KMS-11 (cell line): ENCODE data around the gene RPS18.
A peak's percentile ranks its signal among the peaks of the same experiment; 100 is the strongest.

Experiments used
- H2AFZ ChIP-seq: fragments of 200-600 bp; sonication (generic); 2 replicates; pipeline ENCODE4 v1.6.1; 2016; ENCODE audit warnings: antibody characterized with exemption, mixed run types, low read depth
- H3K27ac ChIP-seq: fragments of 200-600 bp; sonication (generic); 2 replicates; pipeline ENCODE4 v1.6.1; 2016; ENCODE audit warnings: mild to moderate bottlenecking, mixed run types
- H3K27me3 ChIP-seq: fragments of 200-600 bp; sonication (generic); 2 replicates; pipeline ENCODE4 v1.6.1; 2017; ENCODE audit warnings: mild to moderate bottlenecking, low read depth, mixed run types, moderate library complexity; ENCODE audit not compliant: insufficient read depth
- H3K36me3 ChIP-seq: fragments of 200-600 bp; sonication (generic); 2 replicates; pipeline ENCODE4 v1.6.1; 2017; ENCODE audit warnings: mild to moderate bottlenecking, mixed run types; ENCODE audit not compliant: insufficient read depth
- H3K4me1 ChIP-seq: fragments of 200-600 bp; sonication (generic); 2 replicates; pipeline ENCODE4 v1.6.1; 2016; ENCODE audit warnings: mild to moderate bottlenecking, low read depth, mixed run types; ENCODE audit not compliant: poor library complexity, severe bottlenecking
- H3K4me2 ChIP-seq: fragments of 200-600 bp; sonication (generic); 2 replicates; pipeline ENCODE4 v1.7.0; 2016; ENCODE audit warnings: mild to moderate bottlenecking, mixed run types
- H3K4me3 ChIP-seq: fragments of 200-600 bp; sonication (generic); IDR thresholded peaks from 2 replicates; pipeline ENCODE4 v1.6.1; 2017; ENCODE audit warnings: low read depth, low read length, mixed read lengths; ENCODE audit not compliant: insufficient read depth
- H3K79me2 ChIP-seq: fragments of 200-600 bp; sonication (generic); 2 replicates; pipeline ENCODE4 v1.6.1; 2016; ENCODE audit warnings: low read depth, mixed run types; ENCODE audit not compliant: insufficient read depth
- H3K9ac ChIP-seq: fragments of 200-600 bp; sonication (generic); 2 replicates; pipeline ENCODE4 v1.6.1; 2016; ENCODE audit warnings: mild to moderate bottlenecking, mixed run types
- H4K20me1 ChIP-seq: fragments of 200-600 bp; sonication (generic); 2 replicates; pipeline ENCODE4 v1.6.1; 2016; ENCODE audit warnings: mild to moderate bottlenecking, mixed run types; ENCODE audit not compliant: insufficient read depth
- TF ChIP-seq, protein P1 (sequence below): fragments of 200-600 bp; sonication (generic); conservative IDR thresholded peaks from 2 replicates; pipeline ENCODE4 v1.6.1; 2017; ENCODE audit warnings: low read depth, mild to moderate bottlenecking, antibody characterized with exemption, low read length, moderate library complexity, mixed read lengths

The RPS18 gene

DNA sequence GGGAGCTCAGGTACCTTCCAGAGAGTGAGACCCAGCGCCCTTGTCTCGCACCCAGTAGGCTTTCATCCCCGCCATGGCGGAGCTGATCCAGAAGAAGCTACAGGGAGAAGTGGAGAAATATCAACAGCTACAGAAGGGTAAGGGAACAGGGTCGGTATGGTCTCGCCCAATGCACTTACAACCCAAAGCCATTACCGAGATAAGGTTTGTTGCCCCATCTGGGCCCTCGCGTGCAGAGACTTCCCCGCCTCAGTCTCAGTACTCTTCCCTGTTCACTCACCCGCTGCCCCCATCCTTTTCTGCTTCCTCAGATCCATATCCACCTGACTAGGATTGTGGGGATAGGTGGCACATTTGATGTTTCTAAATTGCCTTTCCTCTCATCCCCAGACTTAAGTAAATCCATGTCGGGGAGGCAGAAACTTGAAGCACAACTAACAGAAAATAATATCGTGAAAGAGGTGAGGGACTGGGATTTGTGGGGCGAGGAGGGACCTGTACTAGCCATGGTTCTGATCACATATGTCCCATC is 18.0 kb downstream of the RPS18 start:
- Histone ChIP-seq H4K20me1 (no peaks in the 10 kb centered on the region), H3K79me2 (peaks cover 23% of the 10 kb centered on the region; the same call in 1 of the 2 replicates), H3K4me2 (peak overlapping the region; percentile 96), H3K4me1 (peaks cover 18% of the 10 kb centered on the region), H2AFZ (peak overlapping the region; percentile 40; the same call in 1 of the 2 replicates), H3K4me3 (peak overlapping the region; percentile 22), H3K27ac (peak overlapping the region; percentile 4; the same call in 1 of the 2 replicates), H3K36me3 (no peaks in the 10 kb centered on the region; the same call in 1 of the 2 replicates), H3K27me3 (no peaks in the 10 kb centered on the region), H3K9ac (peak overlapping the region; percentile 40; the same call in 1 of the 2 replicates)
- TF ChIP-seq, protein P1, sequence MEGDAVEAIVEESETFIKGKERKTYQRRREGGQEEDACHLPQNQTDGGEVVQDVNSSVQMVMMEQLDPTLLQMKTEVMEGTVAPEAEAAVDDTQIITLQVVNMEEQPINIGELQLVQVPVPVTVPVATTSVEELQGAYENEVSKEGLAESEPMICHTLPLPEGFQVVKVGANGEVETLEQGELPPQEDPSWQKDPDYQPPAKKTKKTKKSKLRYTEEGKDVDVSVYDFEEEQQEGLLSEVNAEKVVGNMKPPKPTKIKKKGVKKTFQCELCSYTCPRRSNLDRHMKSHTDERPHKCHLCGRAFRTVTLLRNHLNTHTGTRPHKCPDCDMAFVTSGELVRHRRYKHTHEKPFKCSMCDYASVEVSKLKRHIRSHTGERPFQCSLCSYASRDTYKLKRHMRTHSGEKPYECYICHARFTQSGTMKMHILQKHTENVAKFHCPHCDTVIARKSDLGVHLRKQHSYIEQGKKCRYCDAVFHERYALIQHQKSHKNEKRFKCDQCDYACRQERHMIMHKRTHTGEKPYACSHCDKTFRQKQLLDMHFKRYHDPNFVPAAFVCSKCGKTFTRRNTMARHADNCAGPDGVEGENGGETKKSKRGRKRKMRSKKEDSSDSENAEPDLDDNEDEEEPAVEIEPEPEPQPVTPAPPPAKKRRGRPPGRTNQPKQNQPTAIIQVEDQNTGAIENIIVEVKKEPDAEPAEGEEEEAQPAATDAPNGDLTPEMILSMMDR: no peak

DNA sequence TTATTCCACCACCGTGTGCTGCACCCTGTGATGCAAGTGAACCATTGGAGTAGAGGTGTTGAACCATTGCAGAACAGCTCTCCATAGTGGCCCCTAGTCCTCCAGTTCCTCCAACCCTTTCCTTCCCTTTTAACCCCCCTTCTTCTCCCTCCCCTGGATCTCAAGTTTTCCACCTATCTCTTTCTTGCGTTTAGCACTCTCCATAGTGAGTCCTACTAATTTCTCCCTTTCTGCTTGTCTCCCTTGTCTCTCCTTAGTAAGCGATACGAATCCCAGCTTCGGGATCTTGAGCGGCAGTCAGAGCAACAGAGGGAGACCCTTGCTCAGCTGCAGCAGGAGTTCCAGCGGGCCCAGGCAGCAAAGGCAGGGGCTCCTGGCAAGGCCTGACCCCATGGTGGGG is 18.6 kb downstream of the RPS18 start:
- Histone ChIP-seq H2AFZ (no peak overlapping the region), H3K9ac (no peak overlapping the region; the same call in 1 of the 2 replicates), H3K36me3 (no peaks in the 10 kb centered on the region; the same call in 1 of the 2 replicates), H3K79me2 (peaks cover 23% of the 10 kb centered on the region; the same call in 1 of the 2 replicates), H4K20me1 (no peaks in the 10 kb centered on the region), H3K27ac (no peak overlapping the region), H3K4me2 (peak overlapping the region; percentile 96), H3K27me3 (no peaks in the 10 kb centered on the region), H3K4me3 (no peak overlapping the region), H3K4me1 (peaks cover 18% of the 10 kb centered on the region)
- TF ChIP-seq, protein P1: no peak

DNA sequence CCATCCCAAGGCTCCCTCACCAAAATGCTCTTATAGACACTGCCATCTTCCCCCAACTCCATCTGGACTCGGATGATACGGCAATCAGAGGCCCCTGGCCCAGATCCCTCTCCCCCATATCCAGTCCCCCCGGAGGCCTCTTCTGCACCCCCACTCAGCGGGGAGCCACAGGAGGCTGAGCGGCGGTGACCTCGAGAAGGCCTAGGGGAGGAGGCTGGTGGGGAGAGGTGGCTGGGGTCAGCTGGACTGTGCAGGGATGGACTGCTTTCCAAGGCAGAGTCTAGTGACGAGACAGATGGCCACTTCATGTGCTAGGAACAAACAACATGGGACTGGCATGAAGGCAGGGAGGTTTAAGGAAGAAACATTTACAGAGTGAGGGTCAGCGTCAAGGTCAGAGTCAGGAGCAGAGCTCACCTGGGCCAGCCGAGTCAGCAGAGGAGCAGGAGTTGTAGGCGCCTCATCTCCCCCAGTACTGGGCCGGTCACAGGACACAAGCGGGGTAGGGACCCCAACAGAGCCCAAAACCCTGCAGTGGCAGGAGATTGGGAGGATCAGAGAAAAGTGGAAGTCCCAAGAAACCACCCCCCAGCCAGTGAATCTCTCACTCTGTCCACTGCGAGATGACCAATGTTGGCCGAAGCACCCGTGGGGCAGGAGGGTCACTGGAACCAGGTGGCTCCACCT is 21.3 kb downstream of the RPS18 start:
- H3K4me1 ChIP-seq: peaks cover 19% of the 10 kb centered on the region
- H3K9ac ChIP-seq: no peak overlapping the region
- H3K27ac ChIP-seq: no peak overlapping the region
- no peaks in the 10 kb centered on the region for H3K36me3 ChIP-seq
- no peaks in the 10 kb centered on the region for H4K20me1 ChIP-seq
- no peak overlapping the region for H3K4me2 ChIP-seq
- no peaks in the 10 kb centered on the region for H3K27me3 ChIP-seq
- no peak overlapping the region for H3K4me3 ChIP-seq
- H2AFZ ChIP-seq: no peak overlapping the region
- TF ChIP-seq, protein P1: no peak
- H3K79me2 ChIP-seq: peaks cover 18% of the 10 kb centered on the region; the same call in 1 of the 2 replicates

DNA sequence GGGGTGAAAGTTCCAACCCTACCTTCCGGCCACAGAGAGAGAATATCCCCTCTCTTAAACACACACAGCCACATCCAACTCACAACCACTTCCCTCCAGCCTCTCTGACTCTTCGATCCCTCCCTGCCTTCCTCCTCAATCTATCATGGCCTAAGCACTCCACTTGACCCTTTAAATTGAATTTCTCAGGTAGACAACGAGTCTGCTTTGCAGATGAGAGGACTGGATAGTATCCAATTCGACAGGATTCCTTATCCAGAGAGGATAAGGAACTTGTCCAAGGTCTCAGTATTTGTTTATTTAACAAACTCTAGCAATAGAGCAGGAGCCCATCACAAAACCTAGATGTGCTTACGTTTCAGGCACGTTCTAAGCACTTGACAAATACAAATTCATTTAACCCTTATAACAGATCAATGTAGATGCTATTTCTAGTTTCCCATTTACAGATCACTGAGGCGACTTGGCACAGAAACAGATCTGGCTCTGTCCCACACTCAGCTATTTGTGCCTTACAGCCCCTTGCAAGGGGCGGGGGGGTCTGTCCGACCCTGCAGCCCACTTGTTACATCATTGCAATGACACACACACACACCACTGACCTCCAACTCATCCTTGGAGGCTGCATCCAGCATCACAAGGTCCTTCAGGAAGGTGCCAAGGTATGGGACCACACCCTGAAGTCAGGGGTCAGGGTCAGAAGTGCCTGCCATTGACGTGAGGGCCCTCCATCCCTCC is 22.4 kb downstream of the RPS18 start:
- no peaks in the 10 kb centered on the region for H3K27me3 ChIP-seq
- H3K4me2 ChIP-seq: no peak overlapping the region
- H2AFZ ChIP-seq: no peak overlapping the region
- TF ChIP-seq, protein P1: no peak
- peaks cover 13% of the 10 kb centered on the region; the same call in 1 of the 2 replicates for H3K79me2 ChIP-seq
- peaks cover 17% of the 10 kb centered on the region for H3K4me1 ChIP-seq
- no peaks in the 10 kb centered on the region for H4K20me1 ChIP-seq
- no peak overlapping the region for H3K9ac ChIP-seq
- no peak overlapping the region for H3K27ac ChIP-seq
- H3K4me3 ChIP-seq: no peak overlapping the region
- H3K36me3 ChIP-seq: no peaks in the 10 kb centered on the region
